Stomach (tissue), 4 donors: ENCODE results near the gene HTR1B.

Experiments used
- POLR2A ChIP-seq, 4 donors: fragments of 450-650 bp; IDR thresholded peaks; one replicate each; pipeline ENCODE4 v1.6.1; 2016; ENCODE audit warnings: antibody characterized with exemption in 4 of 4, control low read depth in 2 of 4, mild to moderate bottlenecking in 1 of 4, moderate library complexity in 1 of 4
- TF ChIP-seq, protein P1 (sequence below), 7 experiments: fragments of 450-650 bp in 4 of 7; fragments of 200-600 bp in 3 of 7; sonication (generic) in 3 of 7; IDR thresholded peaks; one replicate each; pipeline ENCODE4 v1.5.1; 2016 to 2019; ENCODE audit warnings: antibody characterized with exemption in 7 of 7, control low read depth in 2 of 7, mild to moderate bottlenecking in 1 of 7

DNA sequence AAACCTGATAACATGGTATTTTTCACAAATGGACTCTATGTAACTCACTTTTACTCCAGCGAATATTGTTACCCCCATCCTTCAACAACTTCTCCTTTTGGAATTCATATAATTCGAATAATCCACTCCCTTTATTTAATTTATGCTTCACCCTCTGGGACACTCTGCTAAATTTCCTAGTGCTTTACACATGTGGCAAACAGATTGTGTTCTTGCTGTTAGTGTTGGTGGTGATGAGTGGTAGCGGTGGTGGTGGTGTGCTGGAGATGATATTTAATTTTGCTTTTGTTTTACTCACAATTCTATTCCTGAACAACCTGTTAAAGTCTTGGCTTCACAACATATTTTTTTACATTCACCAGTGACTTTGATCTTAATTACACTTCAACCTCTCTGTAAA lies 32.8 kb downstream of the HTR1B start:
- TF ChIP-seq, protein P1, sequence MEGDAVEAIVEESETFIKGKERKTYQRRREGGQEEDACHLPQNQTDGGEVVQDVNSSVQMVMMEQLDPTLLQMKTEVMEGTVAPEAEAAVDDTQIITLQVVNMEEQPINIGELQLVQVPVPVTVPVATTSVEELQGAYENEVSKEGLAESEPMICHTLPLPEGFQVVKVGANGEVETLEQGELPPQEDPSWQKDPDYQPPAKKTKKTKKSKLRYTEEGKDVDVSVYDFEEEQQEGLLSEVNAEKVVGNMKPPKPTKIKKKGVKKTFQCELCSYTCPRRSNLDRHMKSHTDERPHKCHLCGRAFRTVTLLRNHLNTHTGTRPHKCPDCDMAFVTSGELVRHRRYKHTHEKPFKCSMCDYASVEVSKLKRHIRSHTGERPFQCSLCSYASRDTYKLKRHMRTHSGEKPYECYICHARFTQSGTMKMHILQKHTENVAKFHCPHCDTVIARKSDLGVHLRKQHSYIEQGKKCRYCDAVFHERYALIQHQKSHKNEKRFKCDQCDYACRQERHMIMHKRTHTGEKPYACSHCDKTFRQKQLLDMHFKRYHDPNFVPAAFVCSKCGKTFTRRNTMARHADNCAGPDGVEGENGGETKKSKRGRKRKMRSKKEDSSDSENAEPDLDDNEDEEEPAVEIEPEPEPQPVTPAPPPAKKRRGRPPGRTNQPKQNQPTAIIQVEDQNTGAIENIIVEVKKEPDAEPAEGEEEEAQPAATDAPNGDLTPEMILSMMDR (IDR thresholded peaks at IDR 0.05) = no peak
- no peak for TF ChIP-seq POLR2A (IDR thresholded peaks at IDR 0.05)
